Upper lobe of left lung (tissue), 6 donors: Measurements from ENCODE around the gene RAB11FIP3. TPM values are rescaled to one million over a fixed set of nuclear protein-coding genes. Genes with fewer than 3 reads are reported as not detected.

Experiments
- ATAC-seq, 2 donors: fragments of 200-7000 bp; cut with Tn5 transposase; one replicate each; pipeline ENCODE4 v1.9.1; 2022; ENCODE audit warnings: mild to moderate bottlenecking in 2 of 2, moderate library complexity in 2 of 2; ENCODE audit not compliant: low FRiP score in 2 of 2
- DNase-seq, 2 donors: peaks; one replicate each; pipeline ENCODE4 v3.0.0-alpha.2; 2019 to 2020
- H3K27ac ChIP-seq, 4 donors: fragments of 200-600 bp; sonication (generic); one replicate each; pipeline ENCODE4 v1.5.1; 2016 to 2019
- H3K27me3 ChIP-seq, 4 donors: fragments of 200-600 bp; sonication (generic); one replicate each; pipeline ENCODE4 v1.5.1; 2017 to 2019
- H3K36me3 ChIP-seq, 4 donors: fragments of 200-600 bp; sonication (generic); one replicate each; pipeline ENCODE4 v1.5.1; 2016 to 2019
- H3K4me1 ChIP-seq, 4 donors: fragments of 200-600 bp; sonication (generic); one replicate each; pipeline ENCODE4 v1.5.1; 2018 to 2019
- H3K4me3 ChIP-seq, 4 donors: fragments of 200-600 bp; sonication (generic); one replicate each; pipeline ENCODE4 v1.5.1; 2017 to 2019; ENCODE audit warnings: mild to moderate bottlenecking in 2 of 4, moderate library complexity in 1 of 4
- H3K9me3 ChIP-seq, 4 donors: fragments of 200-600 bp; sonication (generic); one replicate each; pipeline ENCODE4 v1.5.1; 2018 to 2019
- EP300 ChIP-seq, 4 donors: sonication (generic); formaldehyde crosslinking; IDR thresholded peaks; one replicate each; pipeline ENCODE4 v1.5.1; 2017; ENCODE audit warnings: antibody characterized with exemption in 4 of 4, control low read depth in 2 of 4
- POLR2A ChIP-seq, 4 donors: fragments of 450-650 bp; IDR thresholded peaks; one replicate each; pipeline ENCODE4 v1.5.1; 2016 to 2017; ENCODE audit warnings: antibody characterized with exemption in 4 of 4, mild to moderate bottlenecking in 2 of 4
- POLR2AphosphoS5 ChIP-seq, 2 donors: sonication (generic); formaldehyde crosslinking; IDR thresholded peaks; one replicate each; pipeline ENCODE4 v1.5.1; 2017; ENCODE audit warnings: antibody characterized with exemption in 2 of 2
- WGBS, 2 donors: methylation state at CpG; one replicate each; pipeline ENCODE4 v1.1.5; 2017 to 2018; 5-methylcytosine and 5-hydroxymethylcytosine counted together
- total RNA-seq, 6 donors: library from RNA; depleted of rRNA in 4 of 6; stranded (reverse); fragments of >200 nt in 4 of 6; gene quantifications; one replicate each; pipeline versions ENCODE4 v1.1.0 to v1.2.1, GENCODE V29; 2016 to 2021
- TF ChIP-seq, protein P1 (sequence below), 6 experiments: fragments of 450-650 bp in 4 of 6; fragments of 200-600 bp in 2 of 6; sonication (generic) in 2 of 6; IDR thresholded peaks; one replicate each; pipeline ENCODE4 v1.5.1; 2016 to 2019; ENCODE audit warnings: antibody characterized with exemption in 6 of 6
- donor health status: DM: no; HTN: no; CAD: no; lungs with moderate emphysema.
- donor health status: DM: no; HTN: yes; CAD: no; lungs with severe emphysema.

RAB11FIP3 gene
- total RNA-seq, 6 donors from 2014 or later, result 38.9 to 95.3 (median 43.8) TPM

- Histone ChIP-seq H3K36me3 (peaks cover 9 to 46% (median 44%) of the 10 kb centered on the region in 4 donors), H3K4me3 (no peak overlapping the region), H3K9me3 (no peaks in the 10 kb centered on the region), H3K27ac (no peak overlapping the region), H3K4me1 (no peaks in the 10 kb centered on the region), H3K27me3 (peaks cover 0 to 3% (median 0%) of the 10 kb centered on the region in 4 donors)
- DNase-seq, result no peak
- no peak for ATAC-seq
- no peak for TF ChIP-seq POLR2AphosphoS5 (IDR thresholded peaks at IDR 0.05)
- 90 to 96% methylated on average over 4 to 23 of the region's 33 CpGs for WGBS, 2 donors
Observed at GRCh38 chr16:553601-554296, 128.3 kb downstream of the RAB11FIP3 start.

GRCh38 chr16:554297-554621 lies 128.8 kb downstream of the RAB11FIP3 start:
- Histone ChIP-seq H3K27me3 (peaks cover 0 to 7% (median under 1%) of the 10 kb centered on the region in 4 donors), H3K36me3 (peaks cover 9 to 41% (median 39%) of the 10 kb centered on the region in 4 donors), H3K4me3 (no peak overlapping the region), H3K4me1 (no peaks in the 10 kb centered on the region), H3K27ac (no peak overlapping the region), H3K9me3 (no peaks in the 10 kb centered on the region)
- ATAC-seq (no peak), DNase-seq (no peak)
- TF ChIP-seq, protein P1, sequence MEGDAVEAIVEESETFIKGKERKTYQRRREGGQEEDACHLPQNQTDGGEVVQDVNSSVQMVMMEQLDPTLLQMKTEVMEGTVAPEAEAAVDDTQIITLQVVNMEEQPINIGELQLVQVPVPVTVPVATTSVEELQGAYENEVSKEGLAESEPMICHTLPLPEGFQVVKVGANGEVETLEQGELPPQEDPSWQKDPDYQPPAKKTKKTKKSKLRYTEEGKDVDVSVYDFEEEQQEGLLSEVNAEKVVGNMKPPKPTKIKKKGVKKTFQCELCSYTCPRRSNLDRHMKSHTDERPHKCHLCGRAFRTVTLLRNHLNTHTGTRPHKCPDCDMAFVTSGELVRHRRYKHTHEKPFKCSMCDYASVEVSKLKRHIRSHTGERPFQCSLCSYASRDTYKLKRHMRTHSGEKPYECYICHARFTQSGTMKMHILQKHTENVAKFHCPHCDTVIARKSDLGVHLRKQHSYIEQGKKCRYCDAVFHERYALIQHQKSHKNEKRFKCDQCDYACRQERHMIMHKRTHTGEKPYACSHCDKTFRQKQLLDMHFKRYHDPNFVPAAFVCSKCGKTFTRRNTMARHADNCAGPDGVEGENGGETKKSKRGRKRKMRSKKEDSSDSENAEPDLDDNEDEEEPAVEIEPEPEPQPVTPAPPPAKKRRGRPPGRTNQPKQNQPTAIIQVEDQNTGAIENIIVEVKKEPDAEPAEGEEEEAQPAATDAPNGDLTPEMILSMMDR (IDR thresholded peaks at IDR 0.05), result no peak
- TF ChIP-seq EP300 (IDR thresholded peaks at IDR 0.05) (no peak), POLR2AphosphoS5 (IDR thresholded peaks at IDR 0.05) (no peak), POLR2A (IDR thresholded peaks at IDR 0.05) (no peak)
- 89 to 93% methylated on average over 10 to 11 of the region's 11 CpGs for whole genome bisulfite sequencing, 2 donors

DNA sequence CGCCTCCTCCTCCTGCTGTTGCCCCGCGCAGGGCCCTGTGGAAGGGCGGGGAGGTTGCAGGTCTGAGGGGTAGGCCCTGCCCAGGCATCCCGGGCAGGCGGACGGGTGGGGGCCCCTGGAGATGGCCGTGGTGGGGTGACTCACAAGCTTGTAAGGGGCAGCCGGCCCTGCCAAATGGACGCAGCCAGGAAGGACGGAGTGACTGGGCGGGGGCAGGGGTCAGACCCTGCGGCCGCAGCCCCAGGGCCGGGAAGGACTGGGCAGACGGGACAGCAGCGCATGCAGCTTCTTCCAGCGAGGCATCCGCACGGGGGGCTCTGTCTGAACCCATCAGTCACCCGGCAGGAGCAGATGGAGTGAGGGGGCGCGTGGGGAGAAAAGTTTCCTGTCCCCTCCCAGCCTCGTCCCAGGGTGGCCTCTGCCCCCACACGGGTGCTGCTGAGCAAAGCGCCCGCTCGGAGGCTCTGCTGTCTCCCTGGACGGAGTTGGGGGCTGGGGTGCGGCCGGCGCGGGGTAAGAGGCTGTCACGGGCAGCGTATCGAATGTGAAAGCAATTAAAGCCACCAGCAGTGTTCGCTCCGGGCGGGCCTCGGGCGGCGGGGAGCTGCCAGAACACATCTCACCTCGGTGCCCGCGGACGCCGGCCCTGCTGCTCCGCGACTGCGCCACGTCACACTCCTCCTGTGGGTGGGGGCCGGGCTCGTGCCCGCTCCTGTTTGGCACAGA lies 129.4 kb downstream of the RAB11FIP3 start:
- Histone ChIP-seq H3K27me3 (peaks cover 1 to 12% (median 4%) of the 10 kb centered on the region in 4 donors), H3K27ac (no peak overlapping the region), H3K4me3 (no peak overlapping the region), H3K9me3 (no peaks in the 10 kb centered on the region), H3K36me3 (peaks cover 9 to 36% (median 34%) of the 10 kb centered on the region in 4 donors), H3K4me1 (peaks cover 0 to 5% (median 2%) of the 10 kb centered on the region in 4 donors)
- WGBS, 2 donors, result 80 to 86% methylated on average over 24 to 52 of the region's 54 CpGs
- DNase-seq, result no peak
- TF ChIP-seq POLR2AphosphoS5 (IDR thresholded peaks at IDR 0.05), result no peak
- TF ChIP-seq, protein P1 (IDR thresholded peaks at IDR 0.05), result no peak
- TF ChIP-seq EP300 (IDR thresholded peaks at IDR 0.05), result no peak
- no peak for TF ChIP-seq POLR2A (IDR thresholded peaks at IDR 0.05)
- ATAC-seq, result peak in 1 of 2 donors; percentile 68

GRCh38 chr16:555528-556473 lies 130.4 kb downstream of the RAB11FIP3 start:
- DNase-seq (no peak), ATAC-seq (no peak)
- TF ChIP-seq EP300 (IDR thresholded peaks at IDR 0.05), result no peak
- TF ChIP-seq, protein P1 (IDR thresholded peaks at IDR 0.05), result no peak

More at GRCh38 chr16:555528-556473, 130.4 kb downstream of the RAB11FIP3 start:
- H3K27ac ChIP-seq, result no peak overlapping the region
- no peak overlapping the region for H3K4me3 ChIP-seq
- peaks cover 9 to 29% (median 29%) of the 10 kb centered on the region in 4 donors for H3K36me3 ChIP-seq
- peaks cover 0 to 15% (median 6%) of the 10 kb centered on the region in 4 donors for H3K4me1 ChIP-seq
- H3K27me3 ChIP-seq, result peaks cover 1 to 21% (median 10%) of the 10 kb centered on the region in 4 donors
- 86 to 89% methylated on average over 15 to 21 of the region's 32 CpGs for WGBS, 2 donors
- H3K9me3 ChIP-seq, result no peaks in the 10 kb centered on the region
